ENCODE data around the gene RPL38.

The RPL38 gene

GRCh38 chr17:74205274-74205673 is 1.8 kb downstream of the RPL38 start:
- H3K4me3 ChIP-seq (ENCODE audit: control insufficient read depth, low read depth, low read length) = peak overlapping the region; percentile 97
- DNase-seq (ENCODE audit: low read depth) = no peak
- TF ChIP-seq CTCF (conservative IDR thresholded peaks at IDR 0.05; ENCODE audit: control insufficient read depth, insufficient read depth, low read depth, low read length) = no peak

- DNase-seq (ENCODE audit: low read depth) = peak; percentile 20
- TF ChIP-seq CTCF (conservative IDR thresholded peaks at IDR 0.05; ENCODE audit: control insufficient read depth, insufficient read depth, low read depth, low read length) = no peak
- H3K4me3 ChIP-seq (ENCODE audit: control insufficient read depth, low read depth, low read length) = no peak overlapping the region
Measured at GRCh38 chr17:74206332-74206818, 2.9 kb downstream of the RPL38 start.

GRCh38 chr17:74210191-74211140 is 7.0 kb downstream of the RPL38 start:
- peak; percentile 98 for TF ChIP-seq CTCF (conservative IDR thresholded peaks at IDR 0.05; ENCODE audit: control insufficient read depth, insufficient read depth, low read depth, low read length)
- peak; percentile 73 for DNase-seq (ENCODE audit: low read depth)
- H3K4me3 ChIP-seq (ENCODE audit: control insufficient read depth, low read depth, low read length) = no peak overlapping the region

- no peak for TF ChIP-seq CTCF (conservative IDR thresholded peaks at IDR 0.05; ENCODE audit: control insufficient read depth, insufficient read depth, low read depth, low read length)
- DNase-seq (ENCODE audit: low read depth) = peak; percentile 52
- H3K4me3 ChIP-seq (ENCODE audit: control insufficient read depth, low read depth, low read length) = peak overlapping the region; percentile 62
Measured at GRCh38 chr17:74211141-74211911, 7.8 kb downstream of the RPL38 start.

GRCh38 chr17:74211912-74212208 is 8.4 kb downstream of the RPL38 start:
- no peak for TF ChIP-seq CTCF (conservative IDR thresholded peaks at IDR 0.05; ENCODE audit: control insufficient read depth, insufficient read depth, low read depth, low read length)
- DNase-seq (ENCODE audit: low read depth) = peak; percentile 23
- peak overlapping the region; percentile 62 for H3K4me3 ChIP-seq (ENCODE audit: control insufficient read depth, low read depth, low read length)

GRCh38 chr17:74212209-74212912 is 8.9 kb downstream of the RPL38 start:
- DNase-seq (ENCODE audit: low read depth) = peak; percentile 38
- TF ChIP-seq CTCF (conservative IDR thresholded peaks at IDR 0.05; ENCODE audit: control insufficient read depth, insufficient read depth, low read depth, low read length) = no peak
- peak overlapping the region; percentile 62 for H3K4me3 ChIP-seq (ENCODE audit: control insufficient read depth, low read depth, low read length)

All from fibroblast of mammary gland (primary cell).